Cardiac fibroblast (primary cell): ENCODE measurements around the gene TRPM7.

Experiments
- DNase-seq, 2 donors: peaks; one replicate each; pipeline versions ENCODE4 v3.0.0 to v3.0.0-alpha.2; 2010; ENCODE audit warnings: low read depth in 2 of 2
- H3K4me3 ChIP-seq, 2 donors: replicated peaks in 1 of 2; 1 replicate in 1 of 2; 2 replicates in 1 of 2; pipeline ENCODE4 v1.5.1; 2011; ENCODE audit warnings: low read depth in 2 of 2, low read length in 2 of 2, mild to moderate bottlenecking in 2 of 2, moderate library complexity in 1 of 2
- CTCF ChIP-seq: IDR thresholded peaks from one replicate; pipeline ENCODE4 v1.5.1; 2011; ENCODE audit warnings: low read depth, mild to moderate bottlenecking, low read length, inconsistent platforms

The TRPM7 gene

DNA sequence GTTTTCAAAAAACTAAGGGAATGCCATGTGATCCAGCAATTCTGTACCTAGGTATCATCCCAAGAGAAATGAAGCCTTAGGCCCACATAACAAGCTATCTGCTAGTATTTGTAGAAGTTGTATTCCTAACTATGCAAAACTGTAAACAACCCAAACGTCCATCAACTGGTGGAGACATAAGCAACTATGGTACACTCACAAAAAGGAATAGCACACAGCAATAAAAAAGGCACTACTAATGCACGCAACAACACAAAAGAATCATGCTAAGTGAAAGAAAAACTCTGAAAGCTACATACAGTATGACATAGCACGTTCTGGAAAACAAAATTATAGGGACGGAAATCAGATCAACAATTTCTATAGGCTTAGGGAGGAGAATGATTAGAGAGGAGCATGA is 155.4 kb downstream of the TRPM7 start:
- DNase-seq: no peak
- no peak overlapping the region for H3K4me3 ChIP-seq
- TF ChIP-seq CTCF: no peak

DNA sequence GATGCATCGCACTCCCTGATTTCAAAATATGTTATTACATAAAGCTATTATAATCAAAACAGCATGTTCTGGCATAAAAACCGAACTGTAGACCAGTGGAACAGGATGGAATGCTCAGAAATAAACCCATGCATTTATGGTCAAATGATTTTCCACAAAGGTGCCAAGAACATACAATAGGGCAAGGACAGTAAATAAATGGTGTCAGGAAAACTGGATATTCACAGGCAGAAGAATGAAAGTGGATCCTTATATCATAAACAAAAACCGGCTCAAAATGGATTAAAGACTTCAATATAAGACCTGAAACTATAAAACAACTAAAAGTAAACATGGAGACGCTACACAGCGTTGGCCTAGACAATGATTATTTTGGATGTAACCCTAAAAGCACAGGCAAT is 162.7 kb downstream of the TRPM7 start:
- peak; percentile 5 to 19 for DNase-seq
- H3K4me3 ChIP-seq: no peak overlapping the region
- no peak for TF ChIP-seq CTCF

- H3K4me3 ChIP-seq: no peak overlapping the region
- no peak for TF ChIP-seq CTCF
- no peak for DNase-seq
Measured at GRCh38 chr15:50519740-50520425, 166.7 kb downstream of the TRPM7 start.

- no peak for DNase-seq
- no peak overlapping the region for H3K4me3 ChIP-seq
- TF ChIP-seq CTCF: no peak
Measured at GRCh38 chr15:50513001-50513400, 173.6 kb downstream of the TRPM7 start.
